Mesodermal cell (in vitro differentiated cells): ENCODE results near the gene RGMB.

Experiments
- H3K27ac ChIP-seq: 2 replicates; pipeline ENCODE4 v1.7.0; 2013; ENCODE audit warnings: mild to moderate bottlenecking, low read depth, low read length, moderate library complexity; ENCODE audit not compliant: severe bottlenecking
- H3K36me3 ChIP-seq: 2 replicates; pipeline ENCODE4 v1.7.1; 2013; ENCODE audit warnings: mild to moderate bottlenecking, low read length, moderate library complexity; ENCODE audit not compliant: control insufficient read depth, insufficient read depth
- H3K4me1 ChIP-seq: one replicate; pipeline ENCODE4 v1.7.1; 2013; ENCODE audit warnings: mild to moderate bottlenecking, low read length; ENCODE audit not compliant: insufficient read depth, control insufficient read depth, poor library complexity, severe bottlenecking
- H3K4me3 ChIP-seq: 2 replicates; pipeline ENCODE4 v1.7.0; 2013; ENCODE audit warnings: low read length, control low read depth, mild to moderate bottlenecking; ENCODE audit not compliant: insufficient read depth, poor library complexity, severe bottlenecking; ENCODE audit errors: extremely low read depth
- H3K9me3 ChIP-seq: 2 replicates; pipeline ENCODE4 v1.7.1; 2013; ENCODE audit warnings: mild to moderate bottlenecking, low read length, moderate library complexity; ENCODE audit not compliant: control insufficient read depth
- WGBS, 2 experiments: methylation state at CpG; one replicate each; pipeline ENCODE4 v1.1.5; 2013; ENCODE audit warnings: missing lambda C conversion rate in 2 of 2; ENCODE audit not compliant: insufficient coverage in 2 of 2; 5-methylcytosine and 5-hydroxymethylcytosine counted together

RGMB gene

GRCh38 chr5:98827161-98827560 is 53.7 kb downstream of the RGMB start:
- H3K36me3 ChIP-seq = no peaks in the 10 kb centered on the region
- WGBS, 2 experiments = no CpG with 5 or more reads among the region's 1 CpG
- no peak overlapping the region for H3K27ac ChIP-seq
- H3K4me1 ChIP-seq = no peaks in the 10 kb centered on the region
- no peaks in the 10 kb centered on the region for H3K9me3 ChIP-seq
- no peak overlapping the region for H3K4me3 ChIP-seq

GRCh38 chr5:98827588-98828284 is 54.3 kb downstream of the RGMB start:
- 66 to 72% methylated on average over 3 of the region's 7 CpGs for WGBS, 2 experiments
- no peaks in the 10 kb centered on the region for H3K9me3 ChIP-seq
- H3K4me1 ChIP-seq = no peaks in the 10 kb centered on the region
- no peak overlapping the region for H3K27ac ChIP-seq
- H3K36me3 ChIP-seq = no peaks in the 10 kb centered on the region
- no peak overlapping the region for H3K4me3 ChIP-seq

GRCh38 chr5:98836175-98836574 is 62.7 kb downstream of the RGMB start:
- no peak overlapping the region for H3K4me3 ChIP-seq
- no peaks in the 10 kb centered on the region for H3K4me1 ChIP-seq
- H3K9me3 ChIP-seq = no peaks in the 10 kb centered on the region
- 88 to 92% methylated on average over 2 to 3 of the region's 5 CpGs for WGBS, 2 experiments
- no peak overlapping the region for H3K27ac ChIP-seq
- H3K36me3 ChIP-seq = no peaks in the 10 kb centered on the region

GRCh38 chr5:98839469-98840383 is 66.3 kb downstream of the RGMB start:
- Histone ChIP-seq H3K36me3 (no peaks in the 10 kb centered on the region), H3K9me3 (peaks cover 14% of the 10 kb centered on the region), H3K27ac (no peak overlapping the region), H3K4me3 (no peak overlapping the region), H3K4me1 (no peaks in the 10 kb centered on the region)
- 96 to 97% methylated on average over 36 to 37 of the region's 42 CpGs for WGBS, 2 experiments

- Histone ChIP-seq H3K4me1 (no peaks in the 10 kb centered on the region), H3K27ac (no peak overlapping the region), H3K4me3 (no peak overlapping the region), H3K36me3 (no peaks in the 10 kb centered on the region), H3K9me3 (peaks cover 16% of the 10 kb centered on the region)
- WGBS, 2 experiments = no CpG with 5 or more reads among the region's 1 CpG
Measured at GRCh38 chr5:98840946-98841345, 67.5 kb downstream of the RGMB start.

GRCh38 chr5:98843481-98843880 is 70.0 kb downstream of the RGMB start:
- Histone ChIP-seq H3K4me1 (peaks cover 5% of the 10 kb centered on the region), H3K36me3 (no peaks in the 10 kb centered on the region)
- 94% methylated on average over 3 of the region's 3 CpGs; no CpG with 5 or more reads in 1 of the 2 experiments for WGBS, 2 experiments

GRCh38 chr5:98844865-98845264 is 71.4 kb downstream of the RGMB start:
- H3K9me3 ChIP-seq = peaks cover 16% of the 10 kb centered on the region
- H3K4me3 ChIP-seq = no peak overlapping the region
- no peaks in the 10 kb centered on the region for H3K36me3 ChIP-seq
- no peak overlapping the region for H3K27ac ChIP-seq
- WGBS, 2 experiments = 93 to 100% methylated on average over 6 of the region's 6 CpGs
- H3K4me1 ChIP-seq = peaks cover 5% of the 10 kb centered on the region

More at GRCh38 chr5:98843481-98843880, 70.0 kb downstream of the RGMB start:
- H3K4me3 ChIP-seq = no peak overlapping the region
- H3K27ac ChIP-seq = no peak overlapping the region
- peaks cover 16% of the 10 kb centered on the region for H3K9me3 ChIP-seq

- Histone ChIP-seq H3K4me3 (no peak overlapping the region), H3K27ac (no peak overlapping the region), H3K4me1 (peaks cover 5% of the 10 kb centered on the region), H3K36me3 (no peaks in the 10 kb centered on the region), H3K9me3 (peaks cover 16% of the 10 kb centered on the region)
- WGBS, 2 experiments = 92 to 96% methylated on average over 3 to 4 of the region's 8 CpGs
Measured at GRCh38 chr5:98845878-98846277, 72.4 kb downstream of the RGMB start.
